ENCODE results near the gene USP25.

GRCh38 chr21:15874615-15875014 is 144.8 kb downstream of the USP25 start:
- TF ChIP-seq POLR2A (IDR thresholded peaks at IDR 0.05) (no peak), CTCF (IDR thresholded peaks at IDR 0.05) (no peak)
